ENCODE data around the gene ZNF93. TPM values are rescaled to one million over a fixed set of nuclear protein-coding genes. Genes with fewer than 3 reads are reported as not detected.
"Not testable (repeated sequence)": the region's sequence is repeated elsewhere in the genome, so short reads cannot be mapped to it uniquely, and the experiment has no call there.

ZNF93 gene
- total RNA-seq, 2 experiments from 2014 or later: 4.4 to 5.4 TPM

- Histone ChIP-seq H3K36me3 (ENCODE audit: insufficient read depth, low read length) (peaks cover 16% of the 10 kb centered on the region), H3K9me3 (ENCODE audit: control insufficient read depth in 1 of 2, insufficient read depth in 1 of 2, low read length in 2 of 2) (peaks cover 26 to 58% of the 10 kb centered on the region in 2 experiments)
- H3K27me3 ChIP-seq (ENCODE audit: control insufficient read depth in 1 of 2, insufficient read depth in 2 of 2, low read length in 2 of 2); H3K27ac Mint-ChIP-seq; ATAC-seq (ENCODE audit: poor library complexity); H3K4me3 ChIP-seq (ENCODE audit: low read length); POLR2A ChIA-PET; H3K27me3 Mint-ChIP-seq; H3K27ac ChIP-seq (ENCODE audit: low read depth in 1 of 2, low read length in 2 of 2); H3K4me1 Mint-ChIP-seq (ENCODE audit: low read depth); H3K4me1 ChIP-seq (ENCODE audit: insufficient read depth, low read length); CTCF ChIA-PET; H3K4me3 Mint-ChIP-seq: not testable (repeated sequence)
- H3K9me3 Mint-ChIP-seq: peaks cover 19% of the 10 kb centered on the region
- peak; percentile 44 for TF ChIP-seq CTCF (IDR thresholded peaks at IDR 0.05)
- intact Hi-C loops (cut with DNase I, micrococcal nuclease): loop anchor here in 1 of 2 experiments (10.0 kb wide), 1 partner anchor 46 kb away; no protein-coding TSS in a partner anchor
- H3K36me3 Mint-ChIP-seq (ENCODE audit: low read depth): peaks cover 83% of the 10 kb centered on the region
- DNase-seq: peak in 12 of 14 experiments; percentile 4 to 60 (median 14)
These were observed 29.7 kb downstream of the ZNF93 start for GRCh38 chr19:19930417-19930816.

GRCh38 chr19:19933432-19934314, 32.9 kb downstream of the ZNF93 start:
- H3K27ac Mint-ChIP-seq; CTCF ChIA-PET; H3K4me3 ChIP-seq (ENCODE audit: low read length); H3K27ac ChIP-seq (ENCODE audit: low read depth in 1 of 2, low read length in 2 of 2); POLR2A ChIA-PET; H3K4me1 Mint-ChIP-seq (ENCODE audit: low read depth); H3K27me3 Mint-ChIP-seq; H3K4me1 ChIP-seq (ENCODE audit: insufficient read depth, low read length); DNase-seq; H3K27me3 ChIP-seq (ENCODE audit: control insufficient read depth in 1 of 2, insufficient read depth in 2 of 2, low read length in 2 of 2); ATAC-seq (ENCODE audit: poor library complexity); H3K4me3 Mint-ChIP-seq: not testable (repeated sequence)
- peaks cover 16% of the 10 kb centered on the region for H3K36me3 ChIP-seq (ENCODE audit: insufficient read depth, low read length)
- intact Hi-C loops (cut with DNase I, micrococcal nuclease): loop anchor here in 1 of 2 experiments (10.0 kb wide), 1 partner anchor 49 kb away; no protein-coding TSS in a partner anchor
- Mint-ChIP-seq H3K36me3 (ENCODE audit: low read depth) (peaks cover 62% of the 10 kb centered on the region), H3K9me3 (peaks cover 16% of the 10 kb centered on the region)
- peaks cover 32 to 77% of the 10 kb centered on the region in 2 experiments for H3K9me3 ChIP-seq (ENCODE audit: control insufficient read depth in 1 of 2, insufficient read depth in 1 of 2, low read length in 2 of 2)

- TF ChIP-seq CTCF (IDR thresholded peaks at IDR 0.05): no peak
- ATAC-seq (ENCODE audit: poor library complexity): no peak
- ChIA-PET CTCF (no interaction called here), POLR2A (no interaction called here)
- Histone ChIP-seq H3K27ac (ENCODE audit: low read depth in 1 of 2, low read length in 2 of 2) (no peak overlapping the region), H3K4me3 (ENCODE audit: low read length) (no peak overlapping the region), H3K36me3 (ENCODE audit: insufficient read depth, low read length) (peaks cover 11% of the 10 kb centered on the region), H3K27me3 (ENCODE audit: control insufficient read depth in 1 of 2, insufficient read depth in 2 of 2, low read length in 2 of 2) (no peaks in the 10 kb centered on the region), H3K9me3 (ENCODE audit: control insufficient read depth in 1 of 2, insufficient read depth in 1 of 2, low read length in 2 of 2) (peaks cover 17 to 91% of the 10 kb centered on the region in 2 experiments), H3K4me1 (ENCODE audit: insufficient read depth, low read length) (no peaks in the 10 kb centered on the region)
- intact Hi-C loops (cut with DNase I, micrococcal nuclease): loop anchor here in 1 of 2 experiments (10.0 kb wide), 1 partner anchor 53 kb away; no protein-coding TSS in a partner anchor
- no peak overlapping the region for H3K4me3 Mint-ChIP-seq
- DNase-seq: no peak
- H3K36me3 Mint-ChIP-seq (ENCODE audit: low read depth): peaks cover 38% of the 10 kb centered on the region
- H3K4me1 Mint-ChIP-seq (ENCODE audit: low read depth): no peaks in the 10 kb centered on the region
- H3K9me3 Mint-ChIP-seq: peaks cover 16% of the 10 kb centered on the region
- H3K27me3 Mint-ChIP-seq: no peaks in the 10 kb centered on the region
- H3K27ac Mint-ChIP-seq: no peak overlapping the region
These were observed 36.7 kb downstream of the ZNF93 start for GRCh38 chr19:19937403-19937802.
